Right cardiac atrium (tissue), 5 donors: ENCODE results near the gene RARB. TPM values are rescaled to one million over a fixed set of nuclear protein-coding genes. Genes with fewer than 3 reads are reported as not detected.

Experiments used
- ATAC-seq, 2 donors: fragments of 200-7000 bp; cut with Tn5 transposase; one replicate each; pipeline versions ENCODE4 v1.8.0 to v1.9.1; 2020; ENCODE audit warnings: moderate library complexity in 2 of 2, mild to moderate bottlenecking in 1 of 2
- DNase-seq, 3 donors: peaks; one replicate each; pipeline ENCODE4 v3.0.0-alpha.2; 2020
- H3K27ac ChIP-seq: one replicate; pipeline ENCODE4 v1.5.1; 2013; ENCODE audit warnings: mild to moderate bottlenecking, low read length, control low read depth, moderate library complexity
- H3K27me3 ChIP-seq: one replicate; pipeline ENCODE4 v1.6.1; 2013; ENCODE audit not compliant: control insufficient read depth, insufficient read depth
- H3K4me1 ChIP-seq: one replicate; pipeline ENCODE4 v1.6.1; 2013; ENCODE audit warnings: low read length; ENCODE audit not compliant: control insufficient read depth, insufficient read depth
- H3K4me3 ChIP-seq: one replicate; pipeline ENCODE4 v1.5.1; 2013; ENCODE audit warnings: low read length, control low read depth
- H3K9me3 ChIP-seq: one replicate; pipeline ENCODE4 v1.6.1; 2013; ENCODE audit warnings: low read length; ENCODE audit not compliant: control insufficient read depth
- WGBS: extraction: QIAGEN DNeasy Blood & Tissue Kit; methylation state at CpG from one replicate; pipeline ENCODE4 v1.1.7; 2013; 5-methylcytosine and 5-hydroxymethylcytosine counted together
- intact Hi-C, 4 donors: fragments of 100-400 bp; cut with DNase I; formaldehyde crosslinking; loops; one replicate each; pipeline versions ENCODE4 v1.11.0 to v1.14.0; 2022 to 2023
- polyA plus RNA-seq: library from polyadenylated mRNA; stranded (reverse); fragments of 200-250 nt; gene quantifications from one replicate; pipeline ENCODE4 v1.2.3, GENCODE V29; 2013
- total RNA-seq, 4 donors: library from RNA; stranded (reverse); fragmentation: NEBNext Ultra II Directional; extraction: Animal tissue kit (Norgen Biotek cat#: 25700); gene quantifications; one replicate each; pipeline ENCODE4 v1.2.1, GENCODE V29; 2021
- donor health status: healthy with polysubstance abuse.
- donor health status: DM: no; HTN: yes; CAD: no.
- donor health status: DM: no; HTN: no; CAD: no.
- donor health status: DM: no; HTN: yes; CAD: no; lungs with severe emphysema.
- donor health status: DM: yes; HTN: yes; CAD: no.

RARB gene
- total and polyA plus RNA-seq, 5 donors, result 9.5 to 26.4 (median 24.0) TPM

- intact Hi-C loops, result no loop called here
- Histone ChIP-seq H3K27me3 (no peaks in the 10 kb centered on the region), H3K4me3 (no peak overlapping the region), H3K27ac (no peak overlapping the region), H3K4me1 (peaks cover 9% of the 10 kb centered on the region), H3K9me3 (no peaks in the 10 kb centered on the region)
- ATAC-seq (peak; percentile 25 to 59), DNase-seq (no peak)
- 80% methylated on average over 10 of the region's 10 CpGs for WGBS
Measured at GRCh38 chr3:25568525-25569078, 140.5 kb downstream of the RARB start.

GRCh38 chr3:25571285-25571684 lies 143.2 kb downstream of the RARB start:
- Histone ChIP-seq H3K9me3 (no peaks in the 10 kb centered on the region), H3K4me3 (no peak overlapping the region), H3K27ac (no peak overlapping the region), H3K4me1 (peaks cover 9% of the 10 kb centered on the region), H3K27me3 (no peaks in the 10 kb centered on the region)
- ATAC-seq (no peak), DNase-seq (no peak)
- intact Hi-C loops, result no loop called here
- 92% methylated on average over 6 of the region's 6 CpGs for WGBS

- Histone ChIP-seq H3K4me1 (peaks cover 5% of the 10 kb centered on the region), H3K4me3 (no peak overlapping the region), H3K9me3 (no peaks in the 10 kb centered on the region), H3K27ac (peak overlapping the region; percentile 25), H3K27me3 (no peaks in the 10 kb centered on the region)
- intact Hi-C loops, result no loop called here
- WGBS, result 92% methylated on average over 3 of the region's 3 CpGs
- ATAC-seq (no peak), DNase-seq (no peak)
Measured at GRCh38 chr3:25572336-25572735, 144.3 kb downstream of the RARB start.

GRCh38 chr3:25572919-25573385 lies 144.9 kb downstream of the RARB start:
- peak in 1 of 2 donors; percentile 28 for ATAC-seq
- peak overlapping the region; percentile 91 for H3K27ac ChIP-seq

GRCh38 chr3:25573386-25574171 lies 145.5 kb downstream of the RARB start:
- H3K4me1 ChIP-seq, result no peaks in the 10 kb centered on the region
- H3K27me3 ChIP-seq, result no peaks in the 10 kb centered on the region
- no peak for DNase-seq
- no peak overlapping the region for H3K4me3 ChIP-seq
- no peaks in the 10 kb centered on the region for H3K9me3 ChIP-seq
- peak; percentile 21 to 26 for ATAC-seq
- peak overlapping the region; percentile 91 for H3K27ac ChIP-seq
- intact Hi-C loops, result no loop called here
- WGBS, result 55% methylated on average over 19 of the region's 19 CpGs

More at GRCh38 chr3:25572919-25573385, 144.9 kb downstream of the RARB start:
- 58% methylated on average over 14 of the region's 14 CpGs for WGBS
- Histone ChIP-seq H3K27me3 (no peaks in the 10 kb centered on the region), H3K4me1 (no peaks in the 10 kb centered on the region), H3K9me3 (no peaks in the 10 kb centered on the region), H3K4me3 (no peak overlapping the region)
- intact Hi-C loops, result no loop called here
- no peak for DNase-seq

GRCh38 chr3:25574172-25574765 lies 146.2 kb downstream of the RARB start:
- ATAC-seq, result peak in 1 of 2 donors; percentile 8
- no peak overlapping the region for H3K4me3 ChIP-seq
- no peaks in the 10 kb centered on the region for H3K9me3 ChIP-seq
- H3K27me3 ChIP-seq, result no peaks in the 10 kb centered on the region
- WGBS, result 95% methylated on average over 16 of the region's 16 CpGs
- intact Hi-C loops, result no loop called here
- DNase-seq, result no peak
- H3K27ac ChIP-seq, result peak overlapping the region; percentile 91
- no peaks in the 10 kb centered on the region for H3K4me1 ChIP-seq

- WGBS, result 94% methylated on average over 12 of the region's 12 CpGs
- Histone ChIP-seq H3K4me1 (no peaks in the 10 kb centered on the region), H3K27ac (peak overlapping the region; percentile 53), H3K27me3 (no peaks in the 10 kb centered on the region), H3K9me3 (no peaks in the 10 kb centered on the region), H3K4me3 (no peak overlapping the region)
- ATAC-seq (no peak), DNase-seq (no peak)
- intact Hi-C loops, result no loop called here
Measured at GRCh38 chr3:25575001-25575400, 146.9 kb downstream of the RARB start.

GRCh38 chr3:25576146-25576545 lies 148.1 kb downstream of the RARB start:
- H3K4me1 ChIP-seq, result no peaks in the 10 kb centered on the region
- no peak for ATAC-seq
- no peak overlapping the region for H3K27ac ChIP-seq
- 71% methylated on average over 4 of the region's 4 CpGs for WGBS
- H3K27me3 ChIP-seq, result no peaks in the 10 kb centered on the region
- no peak for DNase-seq
- H3K4me3 ChIP-seq, result no peak overlapping the region
- intact Hi-C loops, result no loop called here
- no peaks in the 10 kb centered on the region for H3K9me3 ChIP-seq

GRCh38 chr3:25576831-25577454 lies 148.9 kb downstream of the RARB start:
- Histone ChIP-seq H3K4me1 (no peaks in the 10 kb centered on the region), H3K27ac (no peak overlapping the region), H3K4me3 (no peak overlapping the region), H3K9me3 (no peaks in the 10 kb centered on the region), H3K27me3 (no peaks in the 10 kb centered on the region)
- ATAC-seq, result no peak
- WGBS, result 84% methylated on average over 15 of the region's 15 CpGs
- DNase-seq, result no peak
- intact Hi-C loops, result no loop called here

GRCh38 chr3:25578059-25578458 lies 150.0 kb downstream of the RARB start:
- Histone ChIP-seq H3K27me3 (no peaks in the 10 kb centered on the region), H3K4me3 (no peak overlapping the region), H3K9me3 (no peaks in the 10 kb centered on the region), H3K4me1 (no peaks in the 10 kb centered on the region), H3K27ac (no peak overlapping the region)
- no peak for ATAC-seq
- intact Hi-C loops, result no loop called here
- 93% methylated on average over 10 of the region's 10 CpGs for WGBS
- DNase-seq, result no peak

- Histone ChIP-seq H3K9me3 (no peaks in the 10 kb centered on the region), H3K4me3 (no peak overlapping the region), H3K27me3 (no peaks in the 10 kb centered on the region), H3K27ac (no peak overlapping the region), H3K4me1 (no peaks in the 10 kb centered on the region)
- no peak for ATAC-seq
- WGBS, result 88% methylated on average over 8 of the region's 8 CpGs
- intact Hi-C loops, result loop anchor here in 1 of 4 donors (10.0 kb wide), 2 partner anchors 156 to 546 kb away; partner anchors contain the start of gene RARB
- no peak for DNase-seq
Measured at GRCh38 chr3:25580534-25580933, 152.5 kb downstream of the RARB start.
